CD14-positive monocyte (primary cell): ENCODE results near the gene ERC1. TPM values are rescaled to one million over a fixed set of nuclear protein-coding genes. Genes with fewer than 3 reads are reported as not detected.

Experiments
- DNase-seq, 3 donors: peaks; one replicate each; pipeline ENCODE4 v3.0.0-alpha.2; 2011 to 2022
- H2AFZ ChIP-seq: 2 replicates; pipeline ENCODE4 v1.6.0; 2012; ENCODE audit warnings: mild to moderate bottlenecking, low read depth, low read length, inconsistent platforms; ENCODE audit not compliant: insufficient read depth, poor library complexity, severe bottlenecking
- H3K27ac ChIP-seq, 2 donors: 1 replicate in 1 of 2; 2 replicates in 1 of 2; pipeline ENCODE4 v1.5.1; 2012 to 2013; ENCODE audit warnings: low read length in 2 of 2, control low read depth in 1 of 2, inconsistent platforms in 1 of 2, low read depth in 1 of 2, mild to moderate bottlenecking in 1 of 2
- H3K27me3 ChIP-seq, 2 donors: one replicate each; pipeline versions ENCODE4 v1.6.0 to v1.6.1; 2011 to 2013; ENCODE audit warnings: low read length in 2 of 2; ENCODE audit not compliant: control insufficient read depth in 2 of 2, insufficient read depth in 2 of 2
- H3K36me3 ChIP-seq, 2 donors: replicated peaks in 1 of 2; 1 replicate in 1 of 2; 2 replicates in 1 of 2; pipeline versions ENCODE4 v1.5.1 to v1.6.1; 2012 to 2013; ENCODE audit warnings: low read length in 2 of 2, control low read depth in 1 of 2, inconsistent platforms in 1 of 2, mild to moderate bottlenecking in 1 of 2; ENCODE audit not compliant: insufficient read depth in 2 of 2, control insufficient read depth in 1 of 2
- H3K4me1 ChIP-seq, 2 donors: 1 replicate in 1 of 2; 2 replicates in 1 of 2; pipeline versions ENCODE4 v1.5.1 to v1.6.1; 2012 to 2013; ENCODE audit warnings: low read length in 2 of 2, control low read depth in 1 of 2, inconsistent platforms in 1 of 2, mild to moderate bottlenecking in 1 of 2, moderate library complexity in 1 of 2; ENCODE audit not compliant: insufficient read depth in 2 of 2, control insufficient read depth in 1 of 2
- H3K4me2 ChIP-seq: replicated peaks from 2 replicates; pipeline ENCODE3; 2012; ENCODE audit warnings: low read length, moderate library complexity, mild to moderate bottlenecking; ENCODE audit not compliant: poor library complexity, severe bottlenecking; ENCODE audit errors: extremely low read depth
- H3K4me3 ChIP-seq, 3 experiments: fragments of 200-600 bp in 1 of 3; sonication (generic) in 1 of 3; replicated peaks in 1 of 3; 1 replicate in 2 of 3; 2 replicates in 1 of 3; pipeline ENCODE4 v1.5.1; 2011 to 2013; ENCODE audit warnings: low read length in 3 of 3, mild to moderate bottlenecking in 3 of 3, control low read depth in 2 of 3, low read depth in 2 of 3, inconsistent platforms in 1 of 3, moderate library complexity in 1 of 3
- H3K79me2 ChIP-seq: 2 replicates; pipeline ENCODE4 v1.6.0; 2012; ENCODE audit warnings: mild to moderate bottlenecking, control low read depth, inconsistent platforms, low read length, moderate library complexity; ENCODE audit not compliant: insufficient read depth
- H3K9ac ChIP-seq: 2 replicates; pipeline ENCODE4 v1.6.0; 2017; ENCODE audit warnings: low read length, mild to moderate bottlenecking; ENCODE audit not compliant: insufficient read depth, poor library complexity, severe bottlenecking
- H3K9me3 ChIP-seq, 2 donors: replicated peaks in 1 of 2; 1 replicate in 1 of 2; 2 replicates in 1 of 2; pipeline versions ENCODE4 v1.5.1 to v1.6.1; 2012 to 2013; ENCODE audit warnings: low read length in 2 of 2, control low read depth in 1 of 2; ENCODE audit not compliant: control insufficient read depth in 1 of 2, insufficient read depth in 1 of 2
- H4K20me1 ChIP-seq: 2 replicates; pipeline ENCODE4 v1.6.0; 2012; ENCODE audit warnings: mild to moderate bottlenecking, low read length, control low read depth, moderate library complexity; ENCODE audit not compliant: insufficient read depth
- H3K27ac Mint-ChIP-seq, 7 donors: one replicate each; pipeline ENCODE4 v1.8.0; 2020; ENCODE audit warnings: mild to moderate bottlenecking in 7 of 7, mixed read lengths in 7 of 7, moderate library complexity in 6 of 7, inconsistent platforms in 2 of 7
- H3K27me3 Mint-ChIP-seq, 3 donors: one replicate each; pipeline ENCODE4 v1.8.0; 2021 to 2022; ENCODE audit warnings: low read depth in 3 of 3, mild to moderate bottlenecking in 3 of 3, mixed read lengths in 3 of 3, moderate library complexity in 3 of 3, inconsistent platforms in 1 of 3
- H3K36me3 Mint-ChIP-seq, 2 donors: one replicate each; pipeline ENCODE4 v1.8.0; 2020; ENCODE audit warnings: mixed read lengths in 2 of 2, inconsistent platforms in 1 of 2, mild to moderate bottlenecking in 1 of 2
- H3K4me1 Mint-ChIP-seq: one replicate; pipeline ENCODE4 v1.8.0; 2020; ENCODE audit warnings: mild to moderate bottlenecking, mixed read lengths
- H3K4me3 Mint-ChIP-seq, 2 donors: one replicate each; pipeline ENCODE4 v1.8.0; 2020; ENCODE audit warnings: mild to moderate bottlenecking in 2 of 2, mixed read lengths in 2 of 2, moderate library complexity in 1 of 2
- H3K9me3 Mint-ChIP-seq, 7 donors: one replicate each; pipeline ENCODE4 v1.8.0; 2020 to 2022; ENCODE audit warnings: mixed read lengths in 7 of 7, mild to moderate bottlenecking in 6 of 7, moderate library complexity in 6 of 7, inconsistent platforms in 2 of 7
- WGBS: methylation state at CpG from one replicate; pipeline ENCODE4 v1.1.5; 2013; ENCODE audit warnings: missing lambda C conversion rate; ENCODE audit not compliant: insufficient coverage; 5-methylcytosine and 5-hydroxymethylcytosine counted together
- intact Hi-C, 2 donors: fragments of 100-400 bp; cut with micrococcal nuclease; formaldehyde crosslinking; loops; one replicate each; pipeline versions ENCODE4 v1.15.0 to v1.15.1; 2023
- polyA plus RNA-seq, 3 donors: library from polyadenylated mRNA; depleted of rRNA in 1 of 3; unstranded in 2 of 3; stranded (reverse) in 1 of 3; fragments of 300-500 nt in 2 of 3; fragments of >200 nt in 1 of 3; fragmentation: Illumina TruSeq in 2 of 3; gene quantifications; 1 replicate in 2 of 3; 2 replicates in 1 of 3; pipeline ENCODE4 v1.2.3, GENCODE V29; 2012 to 2021
- TF ChIP-seq, protein P1 (sequence below): fragments of 200-600 bp; IDR thresholded peaks from one replicate; pipeline ENCODE4 v1.8.0; 2022; ENCODE audit warnings: antibody characterized with exemption, mild to moderate bottlenecking

The ERC1 gene
- polyA plus RNA-seq, 3 donors, result 4.0 to 14.3 (median 5.1) TPM

DNA sequence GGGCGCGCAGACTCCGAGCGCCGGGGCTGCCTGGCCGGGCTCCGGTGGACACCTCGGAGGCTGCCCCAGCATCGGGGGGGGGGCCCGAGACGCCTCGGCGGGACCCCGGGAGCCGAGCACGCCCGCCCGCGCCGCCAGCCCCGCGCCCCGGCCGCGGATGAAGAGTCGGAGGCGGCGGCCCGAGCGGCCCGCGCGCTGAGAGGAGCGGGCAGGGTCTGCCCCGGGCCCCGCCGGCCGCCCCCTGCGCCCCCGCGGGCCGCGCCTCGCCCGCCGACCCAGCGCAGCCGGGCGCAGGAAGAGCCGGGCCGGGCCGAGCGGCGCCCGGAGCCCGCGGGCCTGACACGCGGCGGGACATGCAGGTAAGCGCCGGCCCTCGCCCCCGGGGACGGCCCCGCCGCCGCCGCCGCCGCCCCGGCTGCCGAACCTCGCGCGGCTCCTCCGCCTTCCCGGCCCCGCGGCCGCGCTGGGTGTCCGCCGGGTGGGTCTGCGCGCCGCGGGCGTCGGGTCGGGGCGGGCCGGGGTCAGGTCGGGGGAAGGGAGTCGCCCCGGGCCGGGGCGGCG lies 539.6 kb downstream of the ERC1 start:
- no peak overlapping the region for H3K27ac ChIP-seq
- WGBS, result under 1% methylated on average over 98 of the region's 99 CpGs
- intact Hi-C loops, result no loop called here
- peak overlapping the region in 2 of 3 experiments; percentile 31 to 67 for H3K4me3 ChIP-seq
- peak overlapping the region; percentile 76 for H3K4me2 ChIP-seq
- DNase-seq, result no peak
- H3K9ac ChIP-seq, result peak overlapping the region; percentile 4
- peaks cover 0 to 34% of the 10 kb centered on the region in 2 donors for H3K9me3 ChIP-seq
- peaks cover 80 to 93% (median 88%) of the 10 kb centered on the region in 3 donors for H3K27me3 Mint-ChIP-seq
- TF ChIP-seq, protein P1, sequence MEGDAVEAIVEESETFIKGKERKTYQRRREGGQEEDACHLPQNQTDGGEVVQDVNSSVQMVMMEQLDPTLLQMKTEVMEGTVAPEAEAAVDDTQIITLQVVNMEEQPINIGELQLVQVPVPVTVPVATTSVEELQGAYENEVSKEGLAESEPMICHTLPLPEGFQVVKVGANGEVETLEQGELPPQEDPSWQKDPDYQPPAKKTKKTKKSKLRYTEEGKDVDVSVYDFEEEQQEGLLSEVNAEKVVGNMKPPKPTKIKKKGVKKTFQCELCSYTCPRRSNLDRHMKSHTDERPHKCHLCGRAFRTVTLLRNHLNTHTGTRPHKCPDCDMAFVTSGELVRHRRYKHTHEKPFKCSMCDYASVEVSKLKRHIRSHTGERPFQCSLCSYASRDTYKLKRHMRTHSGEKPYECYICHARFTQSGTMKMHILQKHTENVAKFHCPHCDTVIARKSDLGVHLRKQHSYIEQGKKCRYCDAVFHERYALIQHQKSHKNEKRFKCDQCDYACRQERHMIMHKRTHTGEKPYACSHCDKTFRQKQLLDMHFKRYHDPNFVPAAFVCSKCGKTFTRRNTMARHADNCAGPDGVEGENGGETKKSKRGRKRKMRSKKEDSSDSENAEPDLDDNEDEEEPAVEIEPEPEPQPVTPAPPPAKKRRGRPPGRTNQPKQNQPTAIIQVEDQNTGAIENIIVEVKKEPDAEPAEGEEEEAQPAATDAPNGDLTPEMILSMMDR, result no peak
- H3K27ac Mint-ChIP-seq, result no peak overlapping the region
- peak overlapping the region; percentile 67 for H2AFZ ChIP-seq
- peaks cover 31% of the 10 kb centered on the region for H3K4me1 Mint-ChIP-seq
- peaks cover 64 to 81% of the 10 kb centered on the region in 2 donors for H3K27me3 ChIP-seq
- H3K36me3 ChIP-seq, result no peaks in the 10 kb centered on the region
- H3K9me3 Mint-ChIP-seq, result peaks cover 0 to 21% (median 14%) of the 10 kb centered on the region in 7 donors
- H4K20me1 ChIP-seq, result no peaks in the 10 kb centered on the region
- H3K4me1 ChIP-seq, result peaks cover 10 to 26% of the 10 kb centered on the region in 2 donors
- no peaks in the 10 kb centered on the region for H3K79me2 ChIP-seq
- peak overlapping the region in 1 of 2 donors; percentile 86 for H3K4me3 Mint-ChIP-seq
- peaks cover 7 to 10% of the 10 kb centered on the region in 2 donors for H3K36me3 Mint-ChIP-seq

DNA sequence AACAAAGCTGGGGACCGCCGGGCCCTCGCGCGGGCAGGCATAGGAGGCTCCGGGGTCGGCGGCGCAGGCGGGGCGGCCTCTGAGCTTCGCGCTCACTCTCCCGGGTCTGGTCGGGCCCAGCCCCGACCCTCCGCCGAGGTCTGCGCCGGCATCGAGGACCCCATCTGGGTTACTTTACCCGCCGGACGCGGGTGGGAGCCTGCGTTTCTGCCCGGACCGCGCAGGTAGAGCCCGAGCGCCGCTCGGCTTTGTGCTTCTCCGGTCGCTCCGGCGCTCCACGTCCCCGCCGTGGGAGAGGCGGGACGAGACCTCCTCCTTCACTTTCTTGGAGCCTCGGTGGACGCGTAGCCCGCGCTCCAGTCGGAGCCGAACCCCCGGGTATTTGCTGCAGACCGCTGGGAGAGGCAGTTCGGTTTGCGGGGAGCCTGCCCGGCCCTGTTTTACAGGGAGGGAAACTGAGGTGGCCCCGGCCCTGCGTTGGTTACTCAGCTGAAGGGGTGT lies 540.2 kb downstream of the ERC1 start:
- Mint-ChIP-seq H3K4me3 (peak overlapping the region; percentile 73 to 86), H3K4me1 (peaks cover 31% of the 10 kb centered on the region), H3K27ac (no peak overlapping the region), H3K27me3 (peaks cover 81 to 93% (median 88%) of the 10 kb centered on the region in 3 donors), H3K36me3 (peaks cover 7 to 10% of the 10 kb centered on the region in 2 donors), H3K9me3 (peaks cover 0 to 21% (median 14%) of the 10 kb centered on the region in 7 donors)
- Histone ChIP-seq H4K20me1 (no peaks in the 10 kb centered on the region), H3K4me3 (peak overlapping the region; percentile 11 to 67 (median 31)), H3K9me3 (peaks cover 0 to 34% of the 10 kb centered on the region in 2 donors), H3K79me2 (no peaks in the 10 kb centered on the region), H3K36me3 (no peaks in the 10 kb centered on the region), H3K4me2 (peak overlapping the region; percentile 76), H3K27me3 (peaks cover 64 to 81% of the 10 kb centered on the region in 2 donors), H3K9ac (peak overlapping the region; percentile 4), H3K4me1 (peaks cover 10 to 26% of the 10 kb centered on the region in 2 donors), H2AFZ (peak overlapping the region; percentile 67), H3K27ac (no peak overlapping the region)
- no peak for DNase-seq
- intact Hi-C loops, result no loop called here
- TF ChIP-seq, protein P1, result no peak
- 2% methylated on average over 55 of the region's 56 CpGs for WGBS
